Stomach (tissue), 9 donors: Measurements from ENCODE around the gene RFC5. TPM values are rescaled to one million over a fixed set of nuclear protein-coding genes. Genes with fewer than 3 reads are reported as not detected.

Source experiments
- DNase-seq, 2 donors: peaks; one replicate each; pipeline versions ENCODE4 v3.0.0 to v3.0.0-alpha.2; 2013 to 2019
- H3K27ac ChIP-seq, 5 donors: fragments of 200-600 bp in 4 of 5; sonication (generic) in 4 of 5; one replicate each; pipeline ENCODE4 v1.5.1; 2013 to 2019; ENCODE audit warnings: mild to moderate bottlenecking in 1 of 5, moderate library complexity in 1 of 5
- H3K27me3 ChIP-seq, 3 donors: fragments of 200-600 bp; sonication (generic); one replicate each; pipeline ENCODE4 v1.5.1; 2017 to 2019; ENCODE audit warnings: mixed run types in 1 of 3
- H3K36me3 ChIP-seq, 4 donors: fragments of 200-600 bp; sonication (generic); 1 replicate in 3 of 4; 2 replicates in 1 of 4; pipeline ENCODE4 v1.5.1; 2016 to 2019
- H3K4me1 ChIP-seq, 4 donors: fragments of 200-600 bp; sonication (generic); one replicate each; pipeline ENCODE4 v1.5.1; 2016 to 2019
- H3K4me3 ChIP-seq, 4 donors: fragments of 200-600 bp; sonication (generic) in 3 of 4; one replicate each; pipeline ENCODE4 v1.5.1; 2016 to 2019; ENCODE audit warnings: mild to moderate bottlenecking in 1 of 4
- H3K9me3 ChIP-seq, 4 donors: fragments of 200-600 bp; sonication (generic); one replicate each; pipeline ENCODE4 v1.5.1; 2016 to 2019
- EP300 ChIP-seq: sonication (generic); formaldehyde crosslinking; IDR thresholded peaks from one replicate; pipeline ENCODE4 v1.6.1; 2017; ENCODE audit warnings: antibody characterized with exemption
- POLR2A ChIP-seq, 4 donors: fragments of 450-650 bp; IDR thresholded peaks; one replicate each; pipeline ENCODE4 v1.6.1; 2016; ENCODE audit warnings: antibody characterized with exemption in 4 of 4, control low read depth in 2 of 4, mild to moderate bottlenecking in 1 of 4, moderate library complexity in 1 of 4
- POLR2AphosphoS5 ChIP-seq, 3 donors: sonication (generic); formaldehyde crosslinking; IDR thresholded peaks; one replicate each; pipeline ENCODE4 v1.6.1; 2016; ENCODE audit warnings: antibody characterized with exemption in 3 of 3
- WGBS, 5 donors: extraction: QIAGEN DNeasy Blood & Tissue Kit in 3 of 5; methylation state at CpG; one replicate each; pipeline versions ENCODE4 v1.1.5 to v1.1.7; 2013 to 2018; 5-methylcytosine and 5-hydroxymethylcytosine counted together
- intact Hi-C: fragments of 100-400 bp; cut with DNase I; formaldehyde crosslinking; loops from one replicate; pipeline ENCODE4 v1.15.1; 2023; ENCODE audit warnings: low total_unique reads
- polyA plus RNA-seq, 3 donors: library from polyadenylated mRNA; stranded (reverse); fragments of 200-250 nt; gene quantifications; one replicate each; pipeline ENCODE4 v1.2.3, GENCODE V29; 2013
- total RNA-seq, 5 donors: library from RNA; depleted of rRNA; stranded (reverse); fragments of >200 nt; gene quantifications; one replicate each; pipeline versions ENCODE4 v1.1.0 to v1.2.3, GENCODE V29; 2014 to 2016
- TF ChIP-seq, protein P1 (sequence below), 7 experiments: fragments of 450-650 bp in 4 of 7; fragments of 200-600 bp in 3 of 7; sonication (generic) in 3 of 7; IDR thresholded peaks; one replicate each; pipeline ENCODE4 v1.5.1; 2016 to 2019; ENCODE audit warnings: antibody characterized with exemption in 7 of 7, control low read depth in 2 of 7, mild to moderate bottlenecking in 1 of 7
- donor health status: healthy with polysubstance abuse.
- donor health status: Bipolar disorder and iron deficiency.
- donor health status: healthy.

The RFC5 gene
- total and polyA plus RNA-seq, 8 donors: 1.3 to 238 (median 10.7) TPM; not detected in 1

DNA sequence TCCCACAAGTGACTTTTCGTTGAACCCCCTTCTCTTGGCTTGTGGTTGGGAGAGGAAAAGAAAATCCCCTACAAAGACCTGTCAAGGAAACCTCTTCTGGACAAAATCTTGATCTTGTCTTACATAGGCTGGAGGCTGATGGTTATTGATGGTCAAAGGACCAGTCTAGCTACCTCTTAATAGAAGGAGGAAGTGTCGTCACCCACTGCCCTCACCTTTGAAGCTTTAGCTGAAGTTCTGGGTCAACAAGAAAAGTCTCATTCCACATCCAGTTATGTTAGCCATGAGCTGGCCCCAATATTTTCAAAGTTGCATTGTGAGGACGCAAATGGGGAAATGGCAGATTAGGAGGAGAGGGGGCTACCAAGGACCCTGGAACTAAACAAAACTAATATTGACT is 41.5 kb upstream of the RFC5 start:
- 81 to 87% (median 83%) methylated on average over 3 of the region's 3 CpGs for WGBS, 5 donors
- H3K36me3 ChIP-seq: no peaks in the 10 kb centered on the region
- intact Hi-C loops: no loop called here
- no peak overlapping the region for H3K27ac ChIP-seq
- H3K9me3 ChIP-seq: peaks cover 0 to 16% (median 13%) of the 10 kb centered on the region in 4 donors
- H3K4me3 ChIP-seq: no peak overlapping the region
- no peak for DNase-seq
- TF ChIP-seq, protein P1, sequence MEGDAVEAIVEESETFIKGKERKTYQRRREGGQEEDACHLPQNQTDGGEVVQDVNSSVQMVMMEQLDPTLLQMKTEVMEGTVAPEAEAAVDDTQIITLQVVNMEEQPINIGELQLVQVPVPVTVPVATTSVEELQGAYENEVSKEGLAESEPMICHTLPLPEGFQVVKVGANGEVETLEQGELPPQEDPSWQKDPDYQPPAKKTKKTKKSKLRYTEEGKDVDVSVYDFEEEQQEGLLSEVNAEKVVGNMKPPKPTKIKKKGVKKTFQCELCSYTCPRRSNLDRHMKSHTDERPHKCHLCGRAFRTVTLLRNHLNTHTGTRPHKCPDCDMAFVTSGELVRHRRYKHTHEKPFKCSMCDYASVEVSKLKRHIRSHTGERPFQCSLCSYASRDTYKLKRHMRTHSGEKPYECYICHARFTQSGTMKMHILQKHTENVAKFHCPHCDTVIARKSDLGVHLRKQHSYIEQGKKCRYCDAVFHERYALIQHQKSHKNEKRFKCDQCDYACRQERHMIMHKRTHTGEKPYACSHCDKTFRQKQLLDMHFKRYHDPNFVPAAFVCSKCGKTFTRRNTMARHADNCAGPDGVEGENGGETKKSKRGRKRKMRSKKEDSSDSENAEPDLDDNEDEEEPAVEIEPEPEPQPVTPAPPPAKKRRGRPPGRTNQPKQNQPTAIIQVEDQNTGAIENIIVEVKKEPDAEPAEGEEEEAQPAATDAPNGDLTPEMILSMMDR (IDR thresholded peaks at IDR 0.05): no peak
- TF ChIP-seq EP300: no peak
- TF ChIP-seq POLR2A (IDR thresholded peaks at IDR 0.05): no peak
- no peak for TF ChIP-seq POLR2AphosphoS5 (IDR thresholded peaks at IDR 0.05)
- peaks cover 0 to 8% (median 0%) of the 10 kb centered on the region in 3 donors for H3K27me3 ChIP-seq
- no peaks in the 10 kb centered on the region for H3K4me1 ChIP-seq

DNA sequence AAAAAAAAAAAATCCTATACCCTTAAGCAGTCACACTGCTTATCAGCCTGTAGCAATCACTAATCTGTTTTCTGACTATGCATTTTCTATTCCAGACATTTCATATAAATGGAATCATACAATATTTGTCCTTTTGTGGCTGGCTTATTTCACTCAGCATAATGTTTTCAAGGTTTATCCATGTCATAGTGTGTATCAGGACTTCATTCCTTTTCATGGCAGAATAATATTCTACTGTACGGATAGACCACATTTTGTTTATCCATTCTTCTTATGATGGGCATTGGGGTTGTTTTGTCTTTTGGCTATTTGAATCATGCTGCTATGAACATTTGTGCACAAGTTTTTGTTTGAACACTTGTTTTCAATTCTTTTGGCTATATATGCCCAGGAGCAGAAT is 39.1 kb upstream of the RFC5 start:
- no peak for TF ChIP-seq POLR2A (IDR thresholded peaks at IDR 0.05)
- TF ChIP-seq EP300: no peak
- TF ChIP-seq, protein P1 (IDR thresholded peaks at IDR 0.05): no peak
- no peak for TF ChIP-seq POLR2AphosphoS5 (IDR thresholded peaks at IDR 0.05)
- intact Hi-C loops: no loop called here
- 88 to 98% (median 95%) methylated on average over 1 of the region's 1 CpG for WGBS, 5 donors
- DNase-seq: no peak
- no peaks in the 10 kb centered on the region for H3K4me1 ChIP-seq
- H3K4me3 ChIP-seq: no peak overlapping the region
- no peaks in the 10 kb centered on the region for H3K36me3 ChIP-seq
- no peaks in the 10 kb centered on the region for H3K27me3 ChIP-seq
- no peak overlapping the region for H3K27ac ChIP-seq
- peaks cover 0 to under 1% (median 0%) of the 10 kb centered on the region in 4 donors for H3K9me3 ChIP-seq

DNA sequence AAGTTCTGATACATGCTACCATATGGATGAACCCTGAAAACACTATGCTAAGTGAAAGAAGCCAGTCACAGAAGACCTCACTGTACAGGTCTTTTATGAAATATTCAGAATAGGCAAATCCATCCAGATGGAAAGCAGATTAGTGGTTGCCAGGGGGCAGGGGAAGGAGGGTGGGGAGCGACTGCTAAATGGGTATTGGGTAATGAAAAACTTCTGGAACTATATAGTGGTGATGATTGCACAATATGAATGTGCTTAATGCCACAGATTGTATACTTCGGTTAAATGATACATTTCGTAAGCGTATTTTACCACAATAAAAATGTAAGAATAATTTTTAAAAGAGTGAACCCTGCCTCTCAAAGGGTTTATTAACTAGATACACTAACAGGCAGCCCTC is 35.9 kb upstream of the RFC5 start:
- no peak for TF ChIP-seq EP300
- TF ChIP-seq, protein P1 (IDR thresholded peaks at IDR 0.05): no peak
- TF ChIP-seq POLR2A (IDR thresholded peaks at IDR 0.05): no peak
- no peak for TF ChIP-seq POLR2AphosphoS5 (IDR thresholded peaks at IDR 0.05)
- no peak overlapping the region for H3K4me3 ChIP-seq
- DNase-seq: no peak
- no peaks in the 10 kb centered on the region for H3K4me1 ChIP-seq
- no peak overlapping the region for H3K27ac ChIP-seq
- 82 to 89% (median 85%) methylated on average over 4 of the region's 4 CpGs for WGBS, 5 donors
- H3K9me3 ChIP-seq: no peaks in the 10 kb centered on the region
- H3K36me3 ChIP-seq: no peaks in the 10 kb centered on the region
- intact Hi-C loops: no loop called here
- H3K27me3 ChIP-seq: peaks cover 0 to 9% (median 0%) of the 10 kb centered on the region in 3 donors

DNA sequence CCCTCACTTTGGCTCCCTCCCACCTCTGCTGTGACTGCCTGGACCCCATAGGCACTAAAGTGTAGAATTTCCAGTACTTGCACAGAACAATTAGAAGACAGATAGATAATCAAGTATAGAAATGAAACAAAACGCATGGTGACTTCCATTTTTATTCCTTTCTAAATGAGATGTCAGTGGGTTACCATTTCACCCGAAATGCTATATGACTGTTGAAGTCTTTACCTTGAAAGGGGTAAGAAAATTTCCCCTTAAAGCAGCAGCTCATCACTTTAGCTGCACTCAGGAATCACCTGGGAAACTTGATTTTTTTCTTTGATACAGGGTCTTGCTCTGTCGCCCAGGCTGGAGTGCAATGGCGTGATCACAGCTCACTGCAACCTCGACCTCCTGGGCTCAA is 35.2 kb upstream of the RFC5 start:
- Histone ChIP-seq H3K9me3 (no peaks in the 10 kb centered on the region), H3K27me3 (peaks cover 0 to 15% (median 0%) of the 10 kb centered on the region in 3 donors), H3K4me1 (no peaks in the 10 kb centered on the region), H3K36me3 (no peaks in the 10 kb centered on the region), H3K4me3 (no peak overlapping the region), H3K27ac (no peak overlapping the region)
- no peak for DNase-seq
- TF ChIP-seq EP300 (no peak), POLR2A (IDR thresholded peaks at IDR 0.05) (no peak), POLR2AphosphoS5 (IDR thresholded peaks at IDR 0.05) (no peak)
- TF ChIP-seq, protein P1 (IDR thresholded peaks at IDR 0.05): no peak
- intact Hi-C loops: no loop called here
- 68 to 81% (median 76%) methylated on average over 5 of the region's 5 CpGs for WGBS, 5 donors
